GM20000 (cell line): ENCODE measurements around the gene ASL.

Experiments used
- DNase-seq: peaks from one replicate; pipeline ENCODE4 v3.0.0; 2012; ENCODE audit warnings: low spot score
- TF ChIP-seq, protein P1 (sequence below): IDR thresholded peaks from 2 replicates; pipeline ENCODE4 v1.5.1; 2012; ENCODE audit warnings: mild to moderate bottlenecking, control low read depth; ENCODE audit errors: extremely low read depth, missing control alignments

The ASL gene

DNA sequence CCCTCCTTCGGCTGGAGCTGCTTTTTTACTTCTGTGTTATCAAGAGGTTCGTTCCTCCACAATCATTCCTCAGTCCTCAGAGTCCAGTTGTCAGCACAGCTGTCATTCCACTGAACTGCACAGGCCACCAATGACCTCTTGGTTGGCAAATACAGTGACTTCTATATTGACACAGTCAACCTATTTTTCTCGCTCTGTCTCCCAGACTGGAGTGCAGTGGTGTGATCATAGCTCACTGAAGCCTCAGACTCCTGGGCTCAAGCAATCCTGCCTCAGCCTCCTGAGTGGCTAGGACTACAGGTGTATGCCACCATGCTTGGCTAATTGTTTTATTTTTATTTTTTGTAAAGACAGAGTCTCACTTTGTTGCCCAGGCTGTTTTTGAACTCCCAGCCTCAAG lies 66.7 kb downstream of the ASL start:
- DNase-seq, result no peak
- TF ChIP-seq, protein P1, sequence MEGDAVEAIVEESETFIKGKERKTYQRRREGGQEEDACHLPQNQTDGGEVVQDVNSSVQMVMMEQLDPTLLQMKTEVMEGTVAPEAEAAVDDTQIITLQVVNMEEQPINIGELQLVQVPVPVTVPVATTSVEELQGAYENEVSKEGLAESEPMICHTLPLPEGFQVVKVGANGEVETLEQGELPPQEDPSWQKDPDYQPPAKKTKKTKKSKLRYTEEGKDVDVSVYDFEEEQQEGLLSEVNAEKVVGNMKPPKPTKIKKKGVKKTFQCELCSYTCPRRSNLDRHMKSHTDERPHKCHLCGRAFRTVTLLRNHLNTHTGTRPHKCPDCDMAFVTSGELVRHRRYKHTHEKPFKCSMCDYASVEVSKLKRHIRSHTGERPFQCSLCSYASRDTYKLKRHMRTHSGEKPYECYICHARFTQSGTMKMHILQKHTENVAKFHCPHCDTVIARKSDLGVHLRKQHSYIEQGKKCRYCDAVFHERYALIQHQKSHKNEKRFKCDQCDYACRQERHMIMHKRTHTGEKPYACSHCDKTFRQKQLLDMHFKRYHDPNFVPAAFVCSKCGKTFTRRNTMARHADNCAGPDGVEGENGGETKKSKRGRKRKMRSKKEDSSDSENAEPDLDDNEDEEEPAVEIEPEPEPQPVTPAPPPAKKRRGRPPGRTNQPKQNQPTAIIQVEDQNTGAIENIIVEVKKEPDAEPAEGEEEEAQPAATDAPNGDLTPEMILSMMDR, result no peak

DNA sequence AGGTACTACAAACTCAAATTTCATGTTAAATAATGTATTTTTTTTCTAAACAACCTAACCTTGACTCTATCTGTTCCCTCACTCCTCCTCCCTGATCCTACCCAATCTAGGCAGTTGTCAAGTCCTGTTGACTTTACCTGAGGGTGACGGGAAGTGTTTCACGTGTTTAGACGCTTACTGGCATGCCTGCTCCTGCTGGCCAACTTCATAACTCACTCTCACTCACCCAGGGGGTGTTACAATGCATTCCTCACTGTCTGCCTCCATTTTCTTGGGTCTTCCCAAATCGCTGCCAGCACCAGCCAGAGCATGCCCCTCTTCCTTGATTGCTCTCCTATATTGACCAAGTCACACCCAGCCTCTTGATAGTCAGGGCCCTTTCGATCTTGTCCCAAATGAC lies 67.4 kb downstream of the ASL start:
- no peak for DNase-seq
- TF ChIP-seq, protein P1, result no peak
